H9 (cell line): ENCODE data around the gene STYK1. TPM values are rescaled to one million over a fixed set of nuclear protein-coding genes. Genes with fewer than 3 reads are reported as not detected.

Experiments used
- DNase-seq: peaks from one replicate; pipeline ENCODE4 v3.0.0-alpha.2; 2017
- H2AFZ ChIP-seq: one replicate; pipeline ENCODE4 v1.6.1; 2013; ENCODE audit warnings: mild to moderate bottlenecking, low read length, control low read depth, moderate library complexity
- H2AK5ac ChIP-seq: 2 replicates; pipeline ENCODE4 v1.6.1; 2013; ENCODE audit warnings: low read length, control low read depth, mixed read lengths; ENCODE audit not compliant: insufficient read length
- H2BK120ac ChIP-seq: one replicate; pipeline ENCODE4 v1.6.1; 2013; ENCODE audit warnings: low read depth, mild to moderate bottlenecking, low read length, control low read depth, inconsistent platforms; ENCODE audit not compliant: poor library complexity, severe bottlenecking
- H2BK12ac ChIP-seq: 2 replicates; pipeline ENCODE4 v1.6.1; 2013; ENCODE audit warnings: low read length, control low read depth, mixed read lengths, low read depth; ENCODE audit not compliant: insufficient read length
- H2BK15ac ChIP-seq: 2 replicates; pipeline ENCODE4 v1.6.1; 2013; ENCODE audit warnings: low read depth, low read length, control low read depth
- H2BK20ac ChIP-seq: one replicate; pipeline ENCODE4 v1.6.1; 2013; ENCODE audit warnings: low read depth, mild to moderate bottlenecking, low read length, control low read depth, inconsistent platforms; ENCODE audit not compliant: poor library complexity, severe bottlenecking
- H2BK5ac ChIP-seq: 2 replicates; pipeline ENCODE4 v1.6.1; 2013; ENCODE audit warnings: low read length, control low read depth, mixed read lengths; ENCODE audit not compliant: insufficient read length
- H3K14ac ChIP-seq: 2 replicates; pipeline ENCODE4 v1.6.1; 2013; ENCODE audit warnings: low read length, control low read depth; ENCODE audit not compliant: insufficient read depth
- H3K18ac ChIP-seq: 2 replicates; pipeline ENCODE4 v1.6.1; 2013; ENCODE audit warnings: low read depth, mild to moderate bottlenecking, mixed read lengths, low read length, control low read depth; ENCODE audit not compliant: insufficient read length
- H3K23ac ChIP-seq: 2 replicates; pipeline ENCODE4 v1.6.1; 2013; ENCODE audit warnings: low read length, control low read depth, mixed read lengths, low read depth; ENCODE audit not compliant: insufficient read length
- H3K23me2 ChIP-seq: 2 replicates; pipeline ENCODE4 v1.6.1; 2013; ENCODE audit warnings: low read depth, mild to moderate bottlenecking, mixed read lengths, low read length, control low read depth; ENCODE audit not compliant: insufficient read length, poor library complexity, severe bottlenecking
- H3K27ac ChIP-seq: 2 replicates; pipeline ENCODE4 v1.5.1; 2013; ENCODE audit warnings: low read length, control low read depth, mixed read lengths, low read depth; ENCODE audit not compliant: insufficient read length
- H3K27me3 ChIP-seq: 2 replicates; pipeline ENCODE4 v1.6.1; 2013; ENCODE audit warnings: low read length, control low read depth, inconsistent platforms; ENCODE audit not compliant: insufficient read depth
- H3K4ac ChIP-seq: 2 replicates; pipeline ENCODE4 v1.6.1; 2013; ENCODE audit warnings: low read depth, mild to moderate bottlenecking, control low read depth, inconsistent platforms, low read length, moderate library complexity
- H3K4me1 ChIP-seq: 2 replicates; pipeline ENCODE4 v1.6.1; 2013; ENCODE audit warnings: low read length, control low read depth, inconsistent platforms; ENCODE audit not compliant: insufficient read depth
- H3K4me2 ChIP-seq: 2 replicates; pipeline ENCODE4 v1.6.1; 2013; ENCODE audit warnings: low read length, control low read depth, mixed read lengths; ENCODE audit not compliant: insufficient read length, insufficient read depth
- H3K56ac ChIP-seq: 2 replicates; pipeline ENCODE4 v1.6.1; 2013; ENCODE audit warnings: low read depth, mild to moderate bottlenecking, mixed read lengths, low read length, control low read depth; ENCODE audit not compliant: insufficient read length
- H3K79me1 ChIP-seq: 2 replicates; pipeline ENCODE4 v1.6.1; 2013; ENCODE audit warnings: low read depth, mild to moderate bottlenecking, moderate library complexity, low read length, control low read depth, inconsistent platforms; ENCODE audit not compliant: insufficient read depth, poor library complexity, severe bottlenecking
- H3K79me2 ChIP-seq: 2 replicates; pipeline ENCODE4 v1.6.1; 2013; ENCODE audit warnings: low read length, control low read depth, inconsistent platforms; ENCODE audit not compliant: insufficient read depth
- H3K9ac ChIP-seq: 2 replicates; pipeline ENCODE4 v1.6.1; 2013; ENCODE audit warnings: low read length, control low read depth, mixed read lengths; ENCODE audit not compliant: insufficient read length; ENCODE audit errors: extremely low read depth
- H3K9me3 ChIP-seq: one replicate; pipeline ENCODE4 v1.6.1; 2013; ENCODE audit warnings: low read depth, low read length, inconsistent platforms; ENCODE audit not compliant: control insufficient read depth
- H3T11ph ChIP-seq: one replicate; pipeline ENCODE4 v1.6.1; 2013; ENCODE audit warnings: mild to moderate bottlenecking, low read length, control low read depth, inconsistent platforms
- H4K20me1 ChIP-seq: one replicate; pipeline ENCODE4 v1.6.1; 2013; ENCODE audit not compliant: control insufficient read depth, insufficient read length, insufficient read depth
- H4K5ac ChIP-seq: 2 replicates; pipeline ENCODE4 v1.6.1; 2013; ENCODE audit warnings: low read depth, mild to moderate bottlenecking, mixed read lengths, low read length, control low read depth; ENCODE audit not compliant: insufficient read length
- H4K8ac ChIP-seq: replicated peaks from 2 replicates; pipeline ENCODE4 v1.6.1; 2013; ENCODE audit warnings: low read length, control low read depth, mixed read lengths, low read depth; ENCODE audit not compliant: insufficient read length
- H4K91ac ChIP-seq: 2 replicates; pipeline ENCODE4 v1.6.1; 2013; ENCODE audit warnings: low read depth, mild to moderate bottlenecking, moderate library complexity, mixed read lengths, low read length, control low read depth; ENCODE audit not compliant: insufficient read length
- H3K27ac Mint-ChIP-seq, 3 experiments: 2 replicates in 2 of 3; 3 replicates in 1 of 3; pipeline ENCODE4 v1.8.0; 2020 to 2021; ENCODE audit warnings: mixed read lengths in 3 of 3, mild to moderate bottlenecking in 1 of 3, moderate library complexity in 1 of 3
- H3K27me3 Mint-ChIP-seq: 2 replicates; pipeline ENCODE4 v1.8.0; 2021; ENCODE audit warnings: low read depth, mild to moderate bottlenecking, moderate library complexity, mixed read lengths
- H3K36me3 Mint-ChIP-seq, 3 experiments: 2 replicates in 2 of 3; 3 replicates in 1 of 3; pipeline ENCODE4 v1.8.0; 2020 to 2021; ENCODE audit warnings: low read depth in 3 of 3, mixed read lengths in 3 of 3; ENCODE audit not compliant: insufficient read depth in 1 of 3
- H3K4me1 Mint-ChIP-seq, 2 experiments: 2 replicates each; pipeline ENCODE4 v1.8.0; 2020; ENCODE audit warnings: mixed read lengths in 2 of 2
- H3K4me3 Mint-ChIP-seq, 2 experiments: 2 replicates in 1 of 2; 3 replicates in 1 of 2; pipeline ENCODE4 v1.8.0; 2020 to 2021; ENCODE audit warnings: mild to moderate bottlenecking in 2 of 2, mixed read lengths in 2 of 2, moderate library complexity in 1 of 2
- H3K9me3 Mint-ChIP-seq, 2 experiments: 2 replicates in 1 of 2; 3 replicates in 1 of 2; pipeline ENCODE4 v1.8.0; 2020; ENCODE audit warnings: mild to moderate bottlenecking in 2 of 2, mixed read lengths in 2 of 2, moderate library complexity in 1 of 2
- CTCF ChIP-seq: fragments of 200-600 bp; sonication (generic); conservative IDR thresholded peaks from 3 replicates; pipeline ENCODE4 v1.8.0; 2021; ENCODE audit warnings: antibody characterized with exemption, mild to moderate bottlenecking
- WGBS: extraction: QIAGEN DNeasy Blood & Tissue Kit; methylation state at CpG from one replicate; pipeline ENCODE4 v1.1.7; 2013; ENCODE audit warnings: missing lambda C conversion rate, low lambda C conversion rate, mixed read lengths; ENCODE audit not compliant: insufficient read length; ENCODE audit errors: extremely low coverage; 5-methylcytosine and 5-hydroxymethylcytosine counted together
- total RNA-seq: library from RNA; stranded (reverse); gene quantifications from 2 replicates; pipeline ENCODE4 v1.2.1, GENCODE V29; 2021

The STYK1 gene
- total RNA-seq, 1 experiment from 2014 or later, result 0.37 TPM

- no peak overlapping the region for H3K14ac ChIP-seq
- no peak overlapping the region for H2BK5ac ChIP-seq
- H3K23me2 ChIP-seq, result no peaks in the 10 kb centered on the region
- H3T11ph ChIP-seq, result no peak overlapping the region
- Mint-ChIP-seq H3K27me3 (no peaks in the 10 kb centered on the region; the same call in 1 of the 2 replicates), H3K4me1 (peaks cover 4% of the 10 kb centered on the region in 2 experiments), H3K27ac (no peak overlapping the region), H3K9me3 (no peaks in the 10 kb centered on the region; a peak in 2 of 5 replicates), H3K4me3 (no peak overlapping the region), H3K36me3 (no peaks in the 10 kb centered on the region)
- H2BK120ac ChIP-seq, result no peak overlapping the region
- no peak overlapping the region for H4K91ac ChIP-seq
- H3K4me1 ChIP-seq, result no peaks in the 10 kb centered on the region
- no peak overlapping the region for H3K4ac ChIP-seq
- H3K9me3 ChIP-seq, result no peaks in the 10 kb centered on the region
- H3K23ac ChIP-seq, result no peak overlapping the region
- H2BK15ac ChIP-seq, result no peak overlapping the region
- no peaks in the 10 kb centered on the region for H4K20me1 ChIP-seq
- H3K56ac ChIP-seq, result no peak overlapping the region
- H2BK20ac ChIP-seq, result no peak overlapping the region
- no peak overlapping the region for H2BK12ac ChIP-seq
- H3K4me2 ChIP-seq, result no peak overlapping the region
- DNase-seq, result no peak
- H4K5ac ChIP-seq, result no peak overlapping the region
- H3K27me3 ChIP-seq, result no peaks in the 10 kb centered on the region
- no peak for TF ChIP-seq CTCF
- no CpG with 5 or more reads among the region's 5 CpGs for WGBS
- H3K79me1 ChIP-seq, result no peaks in the 10 kb centered on the region
- no peak overlapping the region for H2AK5ac ChIP-seq
- no peak overlapping the region for H3K9ac ChIP-seq
- no peak overlapping the region for H3K18ac ChIP-seq
- H3K79me2 ChIP-seq, result no peaks in the 10 kb centered on the region
- no peak overlapping the region for H4K8ac ChIP-seq
- no peak overlapping the region for H2AFZ ChIP-seq
- H3K27ac ChIP-seq, result no peak overlapping the region
Observed at GRCh38 chr12:10618338-10618987, 55.4 kb downstream of the STYK1 start.
